ENCODE data around the gene GPR55.

GPR55 gene

GRCh38 chr2:230893338-230893737, 31.7 kb downstream of the GPR55 start:
- peak overlapping the region; percentile 55; the same call in 1 of the 2 replicates for H3K9ac ChIP-seq (ENCODE audit: low read length)
- H2AFZ ChIP-seq (ENCODE audit: low read length), result no peak overlapping the region
- peak overlapping the region; percentile 84 for H3K4me2 ChIP-seq (ENCODE audit: low read depth, low read length)
- H3F3A ChIP-seq (ENCODE audit: insufficient read depth, low read length), result peaks cover 36% of the 10 kb centered on the region
- TF ChIP-seq CTCF (IDR thresholded peaks at IDR 0.05; ENCODE audit: low read length) (no peak), EZH2phosphoT487 (IDR thresholded peaks at IDR 0.05; ENCODE audit: low read length) (no peak), EZH2 (optimal IDR thresholded peaks at IDR 0.05; ENCODE audit: low read depth, low read length) (no peak)
- DNase-seq, result peak; percentile 93
- H3K27ac ChIP-seq (ENCODE audit: low read length), result peak overlapping the region; percentile 92
- no peaks in the 10 kb centered on the region for H3K36me3 ChIP-seq (replicated peaks; ENCODE audit: insufficient read depth, low read length)
- no peaks in the 10 kb centered on the region for H3K27me3 ChIP-seq (replicated peaks; ENCODE audit: insufficient read depth, low read length)
- peaks cover 54% of the 10 kb centered on the region for H3K4me1 ChIP-seq (ENCODE audit: low read length)
- H3K9me3 ChIP-seq (replicated peaks; ENCODE audit: insufficient read depth, low read length), result no peaks in the 10 kb centered on the region
- H3K9me2 ChIP-seq (replicated peaks; ENCODE audit: insufficient read depth, low read length), result no peaks in the 10 kb centered on the region
- peaks cover 11% of the 10 kb centered on the region for H3K79me2 ChIP-seq (ENCODE audit: low read length)
- no peaks in the 10 kb centered on the region for H4K20me1 ChIP-seq (ENCODE audit: insufficient read depth, low read length)
- H3K4me3 ChIP-seq (ENCODE audit: low read length), result peak overlapping the region; percentile 58

- Histone ChIP-seq H3K9ac (ENCODE audit: low read length) (peak overlapping the region; percentile 28; the same call in 1 of the 2 replicates), H3K27ac (ENCODE audit: low read length) (peak overlapping the region; percentile 92; the same call in 1 of the 2 replicates), H3K9me2 (replicated peaks; ENCODE audit: insufficient read depth, low read length) (no peaks in the 10 kb centered on the region), H3K9me3 (replicated peaks; ENCODE audit: insufficient read depth, low read length) (no peaks in the 10 kb centered on the region), H3K27me3 (replicated peaks; ENCODE audit: insufficient read depth, low read length) (no peaks in the 10 kb centered on the region), H3K79me2 (ENCODE audit: low read length) (peaks cover 11% of the 10 kb centered on the region), H4K20me1 (ENCODE audit: insufficient read depth, low read length) (no peaks in the 10 kb centered on the region), H3F3A (ENCODE audit: insufficient read depth, low read length) (peaks cover 36% of the 10 kb centered on the region), H2AFZ (ENCODE audit: low read length) (no peak overlapping the region; the same call in 1 of the 2 replicates), H3K36me3 (replicated peaks; ENCODE audit: insufficient read depth, low read length) (no peaks in the 10 kb centered on the region), H3K4me2 (ENCODE audit: low read depth, low read length) (peak overlapping the region; percentile 56; the same call in 1 of the 2 replicates), H3K4me1 (ENCODE audit: low read length) (peaks cover 54% of the 10 kb centered on the region), H3K4me3 (ENCODE audit: low read length) (peak overlapping the region; percentile 20; the same call in 1 of the 2 replicates)
- DNase-seq, result no peak
- no peak for TF ChIP-seq CTCF (IDR thresholded peaks at IDR 0.05; ENCODE audit: low read length)
- TF ChIP-seq EZH2 (optimal IDR thresholded peaks at IDR 0.05; ENCODE audit: low read depth, low read length), result no peak
- no peak for TF ChIP-seq EZH2phosphoT487 (IDR thresholded peaks at IDR 0.05; ENCODE audit: low read length)
Observed at GRCh38 chr2:230891509-230891908, 33.5 kb downstream of the GPR55 start.

- Histone ChIP-seq H3K36me3 (replicated peaks; ENCODE audit: insufficient read depth, low read length) (no peaks in the 10 kb centered on the region), H3K9me3 (replicated peaks; ENCODE audit: insufficient read depth, low read length) (no peaks in the 10 kb centered on the region), H3K4me1 (ENCODE audit: low read length) (peaks cover 56% of the 10 kb centered on the region), H3K79me2 (ENCODE audit: low read length) (peaks cover 11% of the 10 kb centered on the region), H3K4me3 (ENCODE audit: low read length) (peak overlapping the region; percentile 20; the same call in 1 of the 2 replicates), H3K4me2 (ENCODE audit: low read depth, low read length) (peak overlapping the region; percentile 56; the same call in 1 of the 2 replicates), H3F3A (ENCODE audit: insufficient read depth, low read length) (peaks cover 36% of the 10 kb centered on the region), H3K27ac (ENCODE audit: low read length) (peak overlapping the region; percentile 92; the same call in 1 of the 2 replicates), H3K27me3 (replicated peaks; ENCODE audit: insufficient read depth, low read length) (no peaks in the 10 kb centered on the region), H2AFZ (ENCODE audit: low read length) (no peak overlapping the region; the same call in 1 of the 2 replicates), H3K9ac (ENCODE audit: low read length) (peak overlapping the region; percentile 28; the same call in 1 of the 2 replicates), H4K20me1 (ENCODE audit: insufficient read depth, low read length) (no peaks in the 10 kb centered on the region), H3K9me2 (replicated peaks; ENCODE audit: insufficient read depth, low read length) (no peaks in the 10 kb centered on the region)
- peak; percentile 49 for DNase-seq
- TF ChIP-seq EZH2phosphoT487 (IDR thresholded peaks at IDR 0.05; ENCODE audit: low read length) (no peak), EZH2 (optimal IDR thresholded peaks at IDR 0.05; ENCODE audit: low read depth, low read length) (no peak), CTCF (IDR thresholded peaks at IDR 0.05; ENCODE audit: low read length) (no peak)
Observed at GRCh38 chr2:230891064-230891463, 34.0 kb downstream of the GPR55 start.
